Epithelial cell of proximal tubule (primary cell): ENCODE data around the gene TYR. TPM values are rescaled to one million over a fixed set of nuclear protein-coding genes. Genes with fewer than 3 reads are reported as not detected.

ENCODE experiments used
- DNase-seq: peaks from one replicate; pipeline ENCODE4 v3.0.0-alpha.2; 2011; ENCODE audit warnings: low read depth
- H3K4me3 ChIP-seq: 2 replicates; pipeline ENCODE4 v1.5.1; 2011; ENCODE audit warnings: low read depth, mild to moderate bottlenecking, low read length
- CTCF ChIP-seq: conservative IDR thresholded peaks from 2 replicates; pipeline ENCODE4 v1.5.1; 2012; ENCODE audit warnings: low read depth, mild to moderate bottlenecking, low read length
- total RNA-seq: library from RNA; depleted of rRNA; stranded (reverse); fragments of >200 nt; gene quantifications from 2 replicates; pipeline ENCODE4 v1.2.3, GENCODE V29; 2015

The TYR gene
- total RNA-seq, 1 donor from 2014 or later = not detected

GRCh38 chr11:89175796-89176195, 1.9 kb upstream of the TYR start:
- H3K4me3 ChIP-seq = no peak overlapping the region
- DNase-seq = no peak
- no peak for TF ChIP-seq CTCF

GRCh38 chr11:89176938-89177337, 737 bp upstream of the TYR start:
- H3K4me3 ChIP-seq = no peak overlapping the region
- TF ChIP-seq CTCF = no peak
- no peak for DNase-seq

GRCh38 chr11:89181111-89181510, 3.4 kb downstream of the TYR start:
- no peak for DNase-seq
- TF ChIP-seq CTCF = no peak
- H3K4me3 ChIP-seq = no peak overlapping the region

- no peak for DNase-seq
- H3K4me3 ChIP-seq = no peak overlapping the region
- no peak for TF ChIP-seq CTCF
Observed at GRCh38 chr11:89182773-89183518, 5.3 kb downstream of the TYR start.

- TF ChIP-seq CTCF = no peak
- H3K4me3 ChIP-seq = no peak overlapping the region
- no peak for DNase-seq
Observed at GRCh38 chr11:89184021-89184420, 6.3 kb downstream of the TYR start.

- H3K4me3 ChIP-seq = no peak overlapping the region
- no peak for TF ChIP-seq CTCF
- no peak for DNase-seq
Observed at GRCh38 chr11:89189776-89190175, 12.1 kb downstream of the TYR start.

- no peak for DNase-seq
- no peak for TF ChIP-seq CTCF
- no peak overlapping the region for H3K4me3 ChIP-seq
Observed at GRCh38 chr11:89201138-89201537, 23.5 kb downstream of the TYR start.
